ENCODE results near the gene SLC13A1.

Gene SLC13A1

GRCh38 chr7:123199883-123200282, at the start of gene SLC13A1:
Gene SLC13A1 (minus strand): TSS chr7:123199969. CDS start chr7:123199946, 23 bp downstream.
- no peak for DNase-seq (ENCODE audit: low read depth, low spot score)
- H3K4me3 ChIP-seq (ENCODE audit: low read depth, low read length): no peak within 1 kb of the TSS
- in situ Hi-C loops (cut with HindIII; ENCODE audit: low sequenced_read_pairs): no loop called here
- no peak for TF ChIP-seq CTCF (IDR thresholded peaks at IDR 0.05; ENCODE audit: low read depth, low read length)

GRCh38 chr7:123244768-123245167, 45.0 kb upstream of the SLC13A1 start:
- no peak for TF ChIP-seq CTCF (IDR thresholded peaks at IDR 0.05; ENCODE audit: low read depth, low read length)
- H3K4me3 ChIP-seq (ENCODE audit: low read depth, low read length): no peak overlapping the region
- in situ Hi-C loops (cut with HindIII; ENCODE audit: low sequenced_read_pairs): no loop called here
- no peak for DNase-seq (ENCODE audit: low read depth, low spot score)

GRCh38 chr7:123242467-123243092, 42.8 kb upstream of the SLC13A1 start:
- no peak overlapping the region for H3K4me3 ChIP-seq (ENCODE audit: low read depth, low read length)
- in situ Hi-C loops (cut with HindIII; ENCODE audit: low sequenced_read_pairs): no loop called here
- no peak for DNase-seq (ENCODE audit: low read depth, low spot score)
- TF ChIP-seq CTCF (IDR thresholded peaks at IDR 0.05; ENCODE audit: low read depth, low read length): no peak

GRCh38 chr7:123241809-123242208, 42.0 kb upstream of the SLC13A1 start:
- no peak overlapping the region for H3K4me3 ChIP-seq (ENCODE audit: low read depth, low read length)
- in situ Hi-C loops (cut with HindIII; ENCODE audit: low sequenced_read_pairs): no loop called here
- no peak for TF ChIP-seq CTCF (IDR thresholded peaks at IDR 0.05; ENCODE audit: low read depth, low read length)
- no peak for DNase-seq (ENCODE audit: low read depth, low spot score)

GRCh38 chr7:123231021-123232000, 31.5 kb upstream of the SLC13A1 start:
- no peak for DNase-seq (ENCODE audit: low read depth, low spot score)
- in situ Hi-C loops (cut with HindIII; ENCODE audit: low sequenced_read_pairs): no loop called here
- no peak overlapping the region for H3K4me3 ChIP-seq (ENCODE audit: low read depth, low read length)
- TF ChIP-seq CTCF (IDR thresholded peaks at IDR 0.05; ENCODE audit: low read depth, low read length): no peak

GRCh38 chr7:123230603-123231002, 30.8 kb upstream of the SLC13A1 start:
- TF ChIP-seq CTCF (IDR thresholded peaks at IDR 0.05; ENCODE audit: low read depth, low read length): no peak
- in situ Hi-C loops (cut with HindIII; ENCODE audit: low sequenced_read_pairs): no loop called here
- no peak for DNase-seq (ENCODE audit: low read depth, low spot score)
- H3K4me3 ChIP-seq (ENCODE audit: low read depth, low read length): no peak overlapping the region
